ENCODE results near the gene TENM4.

Gene TENM4

GRCh38 chr11:78699609-78700135 is 741.2 kb downstream of the TENM4 start:
- DNase-seq (ENCODE audit: low read depth), result no peak

GRCh38 chr11:78698612-78699011 is 742.2 kb downstream of the TENM4 start:
- DNase-seq (ENCODE audit: low read depth), result no peak

GRCh38 chr11:78696177-78696576 is 744.7 kb downstream of the TENM4 start:
- no peak for DNase-seq (ENCODE audit: low read depth)

GRCh38 chr11:78694152-78694551 is 746.7 kb downstream of the TENM4 start:
- DNase-seq (ENCODE audit: low read depth), result no peak

GRCh38 chr11:78691215-78691614 is 749.6 kb downstream of the TENM4 start:
- DNase-seq (ENCODE audit: low read depth), result no peak

- no peak for DNase-seq (ENCODE audit: low read depth)
These were observed 750.4 kb downstream of the TENM4 start for GRCh38 chr11:78690352-78690987.

- no peak for DNase-seq (ENCODE audit: low read depth)
These were observed 751.2 kb downstream of the TENM4 start for GRCh38 chr11:78689585-78690153.

- DNase-seq (ENCODE audit: low read depth), result no peak
These were observed 751.7 kb downstream of the TENM4 start for GRCh38 chr11:78689101-78689500.

GRCh38 chr11:78688460-78688859 is 752.4 kb downstream of the TENM4 start:
- DNase-seq (ENCODE audit: low read depth), result no peak

GRCh38 chr11:78685156-78685555 is 755.7 kb downstream of the TENM4 start:
- DNase-seq (ENCODE audit: low read depth), result no peak

- no peak for DNase-seq (ENCODE audit: low read depth)
These were observed 756.5 kb downstream of the TENM4 start for GRCh38 chr11:78684377-78684776.

- DNase-seq (ENCODE audit: low read depth), result no peak
These were observed 757.1 kb downstream of the TENM4 start for GRCh38 chr11:78683774-78684173.

GRCh38 chr11:78676026-78676557 is 764.7 kb downstream of the TENM4 start:
- no peak for DNase-seq (ENCODE audit: low read depth)

- DNase-seq (ENCODE audit: low read depth), result no peak
These were observed 767.8 kb downstream of the TENM4 start for GRCh38 chr11:78672850-78673620.

GRCh38 chr11:78669249-78669648 is 771.6 kb downstream of the TENM4 start:
- no peak for DNase-seq (ENCODE audit: low read depth)

- no peak for DNase-seq (ENCODE audit: low read depth)
These were observed 773.4 kb downstream of the TENM4 start for GRCh38 chr11:78667461-78667860.

- DNase-seq (ENCODE audit: low read depth), result peak; percentile 23
These were observed 774.1 kb downstream of the TENM4 start for GRCh38 chr11:78666675-78667160.

- DNase-seq (ENCODE audit: low read depth), result no peak
These were observed 776.2 kb downstream of the TENM4 start for GRCh38 chr11:78664636-78665035.

GRCh38 chr11:78662811-78663210 is 778.0 kb downstream of the TENM4 start:
- no peak for DNase-seq (ENCODE audit: low read depth)

- no peak for DNase-seq (ENCODE audit: low read depth)
These were observed 780.4 kb downstream of the TENM4 start for GRCh38 chr11:78660471-78660870.

- no peak for DNase-seq (ENCODE audit: low read depth)
These were observed 781.2 kb downstream of the TENM4 start for GRCh38 chr11:78659326-78660270.
